ENCODE data around the gene EVA1A. TPM values are rescaled to one million over a fixed set of nuclear protein-coding genes. Genes with fewer than 3 reads are reported as not detected.

EVA1A gene
- total and polyA plus RNA-seq, 12 donors: 0.53 to 4.3 (median 1.0) TPM; not detected in 3

DNA sequence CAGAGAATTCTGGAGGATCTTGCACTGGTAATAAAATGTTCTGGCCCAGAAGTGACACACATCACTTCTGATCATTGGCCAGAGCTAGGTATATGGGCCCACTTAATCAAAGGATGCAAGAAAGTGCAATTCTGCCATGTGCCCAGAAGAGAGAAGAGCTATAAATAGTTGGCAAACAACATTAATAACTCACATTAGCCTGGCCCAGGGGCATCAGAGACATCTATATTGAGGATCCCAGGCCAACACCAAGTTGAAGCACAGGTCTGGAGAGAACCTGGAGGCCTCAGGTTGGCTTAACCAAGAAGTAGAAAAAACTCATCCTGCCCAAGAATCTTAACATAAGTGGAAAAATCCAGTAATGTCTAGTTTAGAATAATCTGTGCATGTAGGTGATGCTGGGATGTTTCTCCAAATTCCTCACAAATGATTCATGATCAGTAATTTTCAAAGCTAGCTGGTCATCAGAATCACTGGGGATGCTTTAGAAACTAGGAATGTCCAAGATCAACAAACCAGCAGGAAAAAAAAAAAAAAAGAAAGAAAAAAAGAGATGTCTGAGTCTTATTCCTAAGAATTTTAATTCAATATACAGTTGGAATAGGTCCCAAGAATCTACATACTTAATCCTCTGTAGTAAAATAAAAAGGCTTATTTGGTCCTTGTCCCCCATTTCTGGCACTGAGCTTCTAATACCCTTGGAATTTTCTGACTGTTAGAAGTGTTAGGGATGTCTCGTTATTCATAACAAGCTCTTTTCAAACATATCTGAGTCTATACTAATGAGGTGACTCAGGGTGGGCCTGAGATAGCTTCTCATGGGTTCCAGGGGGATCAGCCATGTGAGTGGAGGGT, 35.0 kb upstream of the EVA1A start:
- no peak for DNase-seq

DNA sequence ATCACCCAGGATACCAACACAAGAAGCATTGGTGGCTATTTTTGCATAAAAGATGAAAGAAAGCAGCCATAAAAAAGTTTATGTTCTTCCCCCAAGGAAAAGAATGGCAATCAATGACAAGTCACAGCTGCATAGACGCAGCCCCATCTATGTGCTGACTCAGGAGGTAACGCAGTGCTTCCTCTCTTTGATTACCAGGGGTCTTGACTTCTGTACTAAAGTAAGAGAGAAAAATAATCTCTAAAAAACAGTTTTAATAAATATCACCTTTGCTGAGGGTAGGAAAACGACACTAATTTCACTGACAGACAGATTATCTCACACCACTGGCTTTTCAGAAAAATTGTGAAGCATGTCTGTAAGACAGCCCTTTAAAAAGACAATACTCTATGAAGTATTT, 33.9 kb upstream of the EVA1A start:
- H3K27ac ChIP-seq: no peak overlapping the region
- no peaks in the 10 kb centered on the region for H3K27me3 ChIP-seq
- 65 to 72% (median 68%) methylated on average over 3 of the region's 3 CpGs for WGBS, 4 donors
- TF ChIP-seq, protein P1, sequence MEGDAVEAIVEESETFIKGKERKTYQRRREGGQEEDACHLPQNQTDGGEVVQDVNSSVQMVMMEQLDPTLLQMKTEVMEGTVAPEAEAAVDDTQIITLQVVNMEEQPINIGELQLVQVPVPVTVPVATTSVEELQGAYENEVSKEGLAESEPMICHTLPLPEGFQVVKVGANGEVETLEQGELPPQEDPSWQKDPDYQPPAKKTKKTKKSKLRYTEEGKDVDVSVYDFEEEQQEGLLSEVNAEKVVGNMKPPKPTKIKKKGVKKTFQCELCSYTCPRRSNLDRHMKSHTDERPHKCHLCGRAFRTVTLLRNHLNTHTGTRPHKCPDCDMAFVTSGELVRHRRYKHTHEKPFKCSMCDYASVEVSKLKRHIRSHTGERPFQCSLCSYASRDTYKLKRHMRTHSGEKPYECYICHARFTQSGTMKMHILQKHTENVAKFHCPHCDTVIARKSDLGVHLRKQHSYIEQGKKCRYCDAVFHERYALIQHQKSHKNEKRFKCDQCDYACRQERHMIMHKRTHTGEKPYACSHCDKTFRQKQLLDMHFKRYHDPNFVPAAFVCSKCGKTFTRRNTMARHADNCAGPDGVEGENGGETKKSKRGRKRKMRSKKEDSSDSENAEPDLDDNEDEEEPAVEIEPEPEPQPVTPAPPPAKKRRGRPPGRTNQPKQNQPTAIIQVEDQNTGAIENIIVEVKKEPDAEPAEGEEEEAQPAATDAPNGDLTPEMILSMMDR (IDR thresholded peaks at IDR 0.05): no peak
- no peak for TF ChIP-seq POLR2A (IDR thresholded peaks at IDR 0.05)
- DNase-seq: no peak
- no peak overlapping the region for H3K4me3 ChIP-seq
- no peaks in the 10 kb centered on the region for H3K36me3 ChIP-seq (replicated peaks in 1 of 2)
- H3K9me3 ChIP-seq (replicated peaks in 1 of 3): no peaks in the 10 kb centered on the region
- H3K4me1 ChIP-seq (replicated peaks in 1 of 2): peaks cover 0 to 7% of the 10 kb centered on the region in 2 donors
- intact Hi-C loops (cut with DNase I): no loop called here

More for the DNA sequence above, 35.0 kb upstream of the EVA1A start:
- intact Hi-C loops (cut with DNase I): no loop called here
- 72 to 82% (median 75%) methylated on average over 1 of the region's 1 CpG for WGBS, 4 donors
- peaks cover 0 to 7% of the 10 kb centered on the region in 2 donors for H3K4me1 ChIP-seq (replicated peaks in 1 of 2)
- H3K9me3 ChIP-seq (replicated peaks in 1 of 3): no peaks in the 10 kb centered on the region
- H3K4me3 ChIP-seq: no peak overlapping the region
- no peaks in the 10 kb centered on the region for H3K36me3 ChIP-seq (replicated peaks in 1 of 2)
- no peak for TF ChIP-seq POLR2A (IDR thresholded peaks at IDR 0.05)
- TF ChIP-seq, protein P1 (IDR thresholded peaks at IDR 0.05): no peak
- no peaks in the 10 kb centered on the region for H3K27me3 ChIP-seq
- H3K27ac ChIP-seq: no peak overlapping the region

DNA sequence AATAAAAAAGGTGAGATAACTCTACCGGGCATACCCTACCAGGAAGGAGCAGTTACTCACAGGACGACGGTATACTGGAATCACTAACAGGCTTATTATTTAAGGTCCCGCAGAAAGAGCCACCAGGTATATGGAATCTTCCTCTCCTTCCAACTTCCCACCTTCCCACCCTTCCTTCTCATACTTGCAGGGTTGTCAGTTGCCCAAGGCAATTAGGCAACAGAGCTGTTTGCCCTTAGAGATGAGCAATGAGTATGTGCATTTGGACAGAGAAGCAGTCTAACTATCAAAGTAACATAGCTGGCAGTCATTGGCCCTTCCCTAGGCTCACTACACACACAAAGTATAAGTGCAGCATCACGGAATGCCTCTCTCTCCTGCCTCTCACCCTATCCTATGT, 32.1 kb upstream of the EVA1A start:
- Histone ChIP-seq H3K4me1 (replicated peaks in 1 of 2) (peaks cover 0 to 7% of the 10 kb centered on the region in 2 donors), H3K36me3 (replicated peaks in 1 of 2) (no peaks in the 10 kb centered on the region), H3K27ac (no peak overlapping the region), H3K9me3 (replicated peaks in 1 of 3) (no peaks in the 10 kb centered on the region), H3K4me3 (no peak overlapping the region), H3K27me3 (no peaks in the 10 kb centered on the region)
- WGBS, 4 donors: 93 to 99% (median 94%) methylated on average over 5 of the region's 5 CpGs
- intact Hi-C loops (cut with DNase I): no loop called here
- no peak for TF ChIP-seq POLR2A (IDR thresholded peaks at IDR 0.05)
- TF ChIP-seq, protein P1 (IDR thresholded peaks at IDR 0.05): no peak
- no peak for DNase-seq

DNA sequence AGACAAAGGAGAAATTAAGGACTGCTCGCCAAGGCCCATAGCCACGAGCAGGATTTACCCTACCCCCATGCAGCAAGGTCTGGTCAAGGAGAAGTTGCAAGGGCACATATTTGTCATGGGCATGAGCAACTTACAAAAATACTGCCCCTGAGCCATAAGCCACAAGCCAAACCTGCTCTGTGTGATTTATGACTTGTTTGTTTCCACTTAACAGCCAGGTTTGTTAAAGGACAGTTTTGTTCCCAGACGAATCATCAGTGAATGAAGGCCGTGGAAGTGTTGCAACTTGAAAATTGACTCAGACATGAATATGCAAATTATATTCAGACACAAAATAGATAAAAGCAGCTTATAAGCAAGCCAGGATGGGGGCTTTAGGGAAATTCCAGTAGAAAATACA, 31.3 kb upstream of the EVA1A start:
- no peaks in the 10 kb centered on the region for H3K27me3 ChIP-seq
- no peaks in the 10 kb centered on the region for H3K36me3 ChIP-seq (replicated peaks in 1 of 2)
- peak in 3 of 7 donors; percentile 26 to 28 (median 27) for DNase-seq
- H3K4me1 ChIP-seq (replicated peaks in 1 of 2): peaks cover 0 to 7% of the 10 kb centered on the region in 2 donors
- H3K27ac ChIP-seq: no peak overlapping the region
- WGBS, 4 donors: 32 to 40% (median 37%) methylated on average over 4 of the region's 4 CpGs
- intact Hi-C loops (cut with DNase I): no loop called here
- no peak for TF ChIP-seq POLR2A (IDR thresholded peaks at IDR 0.05)
- TF ChIP-seq, protein P1 (IDR thresholded peaks at IDR 0.05): no peak
- H3K4me3 ChIP-seq: no peak overlapping the region
- H3K9me3 ChIP-seq (replicated peaks in 1 of 3): no peaks in the 10 kb centered on the region
